Testis (tissue), 2 donors: Measurements from ENCODE around the gene THSD7A.

Source experiments
- POLR2A ChIP-seq: fragments of 450-650 bp; IDR thresholded peaks from one replicate; pipeline ENCODE4 v1.6.1; 2017; ENCODE audit warnings: antibody characterized with exemption, mild to moderate bottlenecking, moderate library complexity
- TF ChIP-seq, protein P1 (sequence below), 3 experiments: fragments of 450-650 bp in 2 of 3; fragments of 200-600 bp in 1 of 3; sonication (generic) in 1 of 3; IDR thresholded peaks; one replicate each; pipeline ENCODE4 v1.5.1; 2016 to 2019; ENCODE audit warnings: antibody characterized with exemption in 3 of 3, mild to moderate bottlenecking in 2 of 3, moderate library complexity in 1 of 3

DNA sequence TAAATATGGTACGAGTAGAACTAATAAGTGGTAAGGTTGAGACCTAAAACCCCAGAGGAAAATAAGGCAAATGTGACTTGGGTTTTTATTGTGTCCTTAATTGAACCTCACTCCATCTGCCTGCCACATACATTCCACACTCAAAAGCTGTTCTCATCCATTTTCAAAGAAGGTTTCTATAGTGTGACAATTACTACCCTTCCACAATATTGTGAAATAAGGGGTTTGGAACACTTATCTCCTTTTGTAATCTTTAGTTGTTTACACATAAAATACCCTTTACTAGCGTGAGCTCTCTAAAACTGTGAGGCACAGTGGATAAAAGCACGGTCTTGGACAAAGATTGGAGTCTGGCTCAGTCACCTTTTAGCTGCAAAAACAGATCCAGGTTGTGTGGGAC lies 166.6 kb downstream of the THSD7A start:
- no peak for TF ChIP-seq POLR2A
- TF ChIP-seq, protein P1, sequence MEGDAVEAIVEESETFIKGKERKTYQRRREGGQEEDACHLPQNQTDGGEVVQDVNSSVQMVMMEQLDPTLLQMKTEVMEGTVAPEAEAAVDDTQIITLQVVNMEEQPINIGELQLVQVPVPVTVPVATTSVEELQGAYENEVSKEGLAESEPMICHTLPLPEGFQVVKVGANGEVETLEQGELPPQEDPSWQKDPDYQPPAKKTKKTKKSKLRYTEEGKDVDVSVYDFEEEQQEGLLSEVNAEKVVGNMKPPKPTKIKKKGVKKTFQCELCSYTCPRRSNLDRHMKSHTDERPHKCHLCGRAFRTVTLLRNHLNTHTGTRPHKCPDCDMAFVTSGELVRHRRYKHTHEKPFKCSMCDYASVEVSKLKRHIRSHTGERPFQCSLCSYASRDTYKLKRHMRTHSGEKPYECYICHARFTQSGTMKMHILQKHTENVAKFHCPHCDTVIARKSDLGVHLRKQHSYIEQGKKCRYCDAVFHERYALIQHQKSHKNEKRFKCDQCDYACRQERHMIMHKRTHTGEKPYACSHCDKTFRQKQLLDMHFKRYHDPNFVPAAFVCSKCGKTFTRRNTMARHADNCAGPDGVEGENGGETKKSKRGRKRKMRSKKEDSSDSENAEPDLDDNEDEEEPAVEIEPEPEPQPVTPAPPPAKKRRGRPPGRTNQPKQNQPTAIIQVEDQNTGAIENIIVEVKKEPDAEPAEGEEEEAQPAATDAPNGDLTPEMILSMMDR (IDR thresholded peaks at IDR 0.05): no peak
